ENCODE measurements around the gene RANGAP1. TPM values are rescaled to one million over a fixed set of nuclear protein-coding genes. Genes with fewer than 3 reads are reported as not detected.

RANGAP1 gene
- polyA plus RNA-seq, 3 donors, result 8.3 to 30.2 (median 8.5) TPM

GRCh38 chr22:41271787-41272186, 14.2 kb downstream of the RANGAP1 start:
- peaks cover 3% of the 10 kb centered on the region for H3K4me1 Mint-ChIP-seq
- TF ChIP-seq CTCF (IDR thresholded peaks at IDR 0.05), result no peak
- H4K20me1 ChIP-seq (ENCODE audit: insufficient read depth, low read length), result no peaks in the 10 kb centered on the region
- no peak for DNase-seq
- H3K36me3 ChIP-seq (replicated peaks in 1 of 2; ENCODE audit: control insufficient read depth in 1 of 2, insufficient read depth in 2 of 2, low read length in 2 of 2), result peaks cover 78 to 95% of the 10 kb centered on the region in 2 donors
- peaks cover 70 to 98% of the 10 kb centered on the region in 2 donors for H3K36me3 Mint-ChIP-seq
- H3K9ac ChIP-seq (ENCODE audit: insufficient read depth, low read length, poor library complexity, severe bottlenecking), result no peak overlapping the region
- no peak overlapping the region for H3K4me2 ChIP-seq (replicated peaks; ENCODE audit: extremely low read depth, low read length, poor library complexity, severe bottlenecking)
- peaks cover 0 to 2% of the 10 kb centered on the region in 2 donors for H3K4me1 ChIP-seq (ENCODE audit: control insufficient read depth in 1 of 2, insufficient read depth in 2 of 2, low read length in 2 of 2)
- H3K27me3 ChIP-seq (ENCODE audit: control insufficient read depth in 2 of 2, insufficient read depth in 2 of 2, low read length in 2 of 2), result no peaks in the 10 kb centered on the region
- WGBS (ENCODE audit: insufficient coverage), result 96% methylated on average over 4 of the region's 9 CpGs
- intact Hi-C loops (cut with micrococcal nuclease), result no loop called here
- H3K27me3 Mint-ChIP-seq (ENCODE audit: low read depth in 3 of 3), result no peaks in the 10 kb centered on the region
- no peak overlapping the region for H3K27ac ChIP-seq (ENCODE audit: low read depth in 1 of 2, low read length in 2 of 2)
- H3K9me3 Mint-ChIP-seq, result peaks cover 0 to 2% (median 0%) of the 10 kb centered on the region in 7 donors
- no peaks in the 10 kb centered on the region for H3K9me3 ChIP-seq (replicated peaks in 1 of 2; ENCODE audit: control insufficient read depth in 1 of 2, insufficient read depth in 1 of 2, low read length in 2 of 2)
- no peak overlapping the region for H3K27ac Mint-ChIP-seq
- H3K4me3 Mint-ChIP-seq, result no peak overlapping the region
- H2AFZ ChIP-seq (ENCODE audit: insufficient read depth, low read depth, low read length, poor library complexity, severe bottlenecking), result no peak overlapping the region
- no peak overlapping the region for H3K4me3 ChIP-seq (replicated peaks in 1 of 3; ENCODE audit: low read depth in 2 of 3, low read length in 3 of 3)
- peaks cover 32% of the 10 kb centered on the region for H3K79me2 ChIP-seq (ENCODE audit: insufficient read depth, low read length)

GRCh38 chr22:41267958-41268357, 18.0 kb downstream of the RANGAP1 start:
- peaks cover 30% of the 10 kb centered on the region for H3K79me2 ChIP-seq (ENCODE audit: insufficient read depth, low read length)
- DNase-seq, result no peak
- H4K20me1 ChIP-seq (ENCODE audit: insufficient read depth, low read length), result peaks cover 4% of the 10 kb centered on the region
- TF ChIP-seq CTCF (IDR thresholded peaks at IDR 0.05), result no peak
- no peak overlapping the region for H3K4me2 ChIP-seq (replicated peaks; ENCODE audit: extremely low read depth, low read length, poor library complexity, severe bottlenecking)
- intact Hi-C loops (cut with micrococcal nuclease), result no loop called here
- H3K36me3 ChIP-seq (replicated peaks in 1 of 2; ENCODE audit: control insufficient read depth in 1 of 2, insufficient read depth in 2 of 2, low read length in 2 of 2), result peaks cover 85 to 97% of the 10 kb centered on the region in 2 donors
- H3K27me3 ChIP-seq (ENCODE audit: control insufficient read depth in 2 of 2, insufficient read depth in 2 of 2, low read length in 2 of 2), result no peaks in the 10 kb centered on the region
- H3K9ac ChIP-seq (ENCODE audit: insufficient read depth, low read length, poor library complexity, severe bottlenecking), result no peak overlapping the region
- H3K27ac ChIP-seq (ENCODE audit: low read depth in 1 of 2, low read length in 2 of 2), result peak overlapping the region in 1 of 2 donors; percentile 11
- H3K36me3 Mint-ChIP-seq, result peaks cover 73 to 97% of the 10 kb centered on the region in 2 donors
- H3K9me3 ChIP-seq (replicated peaks in 1 of 2; ENCODE audit: control insufficient read depth in 1 of 2, insufficient read depth in 1 of 2, low read length in 2 of 2), result no peaks in the 10 kb centered on the region
- H3K4me1 ChIP-seq (ENCODE audit: control insufficient read depth in 1 of 2, insufficient read depth in 2 of 2, low read length in 2 of 2), result no peaks in the 10 kb centered on the region
- H2AFZ ChIP-seq (ENCODE audit: insufficient read depth, low read depth, low read length, poor library complexity, severe bottlenecking), result no peak overlapping the region
- peaks cover 0 to 2% (median 0%) of the 10 kb centered on the region in 3 donors for H3K27me3 Mint-ChIP-seq (ENCODE audit: low read depth in 3 of 3)
- 100% methylated on average over 13 of the region's 16 CpGs for WGBS (ENCODE audit: insufficient coverage)
- no peak overlapping the region for H3K27ac Mint-ChIP-seq
- no peaks in the 10 kb centered on the region for H3K4me1 Mint-ChIP-seq
- H3K9me3 Mint-ChIP-seq, result peaks cover 0 to 1% (median 0%) of the 10 kb centered on the region in 7 donors
- no peak overlapping the region for H3K4me3 Mint-ChIP-seq
- H3K4me3 ChIP-seq (replicated peaks in 1 of 3; ENCODE audit: low read depth in 2 of 3, low read length in 3 of 3), result no peak overlapping the region

All from CD14-positive monocyte (primary cell).